Trophoblast cell (in vitro differentiated cells and primary cell): ENCODE measurements around the gene RAB11A.

Experiments
- DNase-seq, 2 donors: peaks; one replicate each; pipeline ENCODE4 v3.0.0-alpha.2; 2016
- H2AFZ ChIP-seq: 2 replicates; pipeline ENCODE4 v1.6.1; 2013; ENCODE audit warnings: low read length, moderate library complexity, mild to moderate bottlenecking; ENCODE audit not compliant: insufficient read depth, poor library complexity
- H2AK5ac ChIP-seq: 2 replicates; pipeline ENCODE4 v1.6.1; 2013; ENCODE audit warnings: mild to moderate bottlenecking, low read length
- H2BK120ac ChIP-seq: 2 replicates; pipeline ENCODE4 v1.6.1; 2013; ENCODE audit warnings: low read length, mild to moderate bottlenecking, moderate library complexity; ENCODE audit not compliant: insufficient read depth, poor library complexity
- H2BK12ac ChIP-seq: 2 replicates; pipeline ENCODE4 v1.6.1; 2013; ENCODE audit warnings: mild to moderate bottlenecking, low read length, moderate library complexity
- H2BK5ac ChIP-seq: 2 replicates; pipeline ENCODE4 v1.6.1; 2013; ENCODE audit warnings: low read length, low read depth, moderate library complexity, mild to moderate bottlenecking; ENCODE audit not compliant: poor library complexity
- H3K14ac ChIP-seq: 2 replicates; pipeline ENCODE4 v1.6.1; 2013; ENCODE audit warnings: mild to moderate bottlenecking, low read length
- H3K18ac ChIP-seq: 2 replicates; pipeline ENCODE4 v1.6.1; 2013; ENCODE audit warnings: mild to moderate bottlenecking, low read length
- H3K23ac ChIP-seq: 2 replicates; pipeline ENCODE4 v1.6.1; 2013; ENCODE audit warnings: low read length
- H3K27ac ChIP-seq: 2 replicates; pipeline ENCODE4 v1.5.1; 2013; ENCODE audit warnings: low read depth, mild to moderate bottlenecking, inconsistent platforms, low read length, moderate library complexity
- H3K27me3 ChIP-seq: 2 replicates; pipeline ENCODE4 v1.6.1; 2013; ENCODE audit warnings: inconsistent platforms, mild to moderate bottlenecking, low read length, moderate library complexity; ENCODE audit not compliant: insufficient read depth
- H3K36me3 ChIP-seq, 2 experiments: 1 replicate in 1 of 2; 2 replicates in 1 of 2; pipeline ENCODE4 v1.6.1; 2013; ENCODE audit warnings: low read length in 2 of 2, mild to moderate bottlenecking in 2 of 2, moderate library complexity in 1 of 2; ENCODE audit not compliant: insufficient read depth in 2 of 2, control insufficient read depth in 1 of 2
- H3K4ac ChIP-seq: 2 replicates; pipeline ENCODE4 v1.6.1; 2013; ENCODE audit warnings: low read depth, mild to moderate bottlenecking, low read length, moderate library complexity
- H3K4me1 ChIP-seq, 2 experiments: 1 replicate in 1 of 2; 2 replicates in 1 of 2; pipeline ENCODE4 v1.6.1; 2013; ENCODE audit warnings: low read length in 2 of 2, mild to moderate bottlenecking in 2 of 2, moderate library complexity in 1 of 2; ENCODE audit not compliant: insufficient read depth in 2 of 2, control insufficient read depth in 1 of 2
- H3K4me2 ChIP-seq: 2 replicates; pipeline ENCODE4 v1.6.1; 2013; ENCODE audit warnings: inconsistent platforms, mild to moderate bottlenecking, low read length, moderate library complexity
- H3K4me3 ChIP-seq: 2 replicates; pipeline ENCODE4 v1.5.1; 2013; ENCODE audit warnings: mild to moderate bottlenecking, low read depth, low read length, inconsistent platforms
- H3K79me1 ChIP-seq: one replicate; pipeline ENCODE4 v1.6.1; 2013; ENCODE audit warnings: low read length
- H3K79me2 ChIP-seq: 2 replicates; pipeline ENCODE4 v1.6.1; 2013; ENCODE audit warnings: low read length, mild to moderate bottlenecking; ENCODE audit not compliant: control insufficient read depth, insufficient read depth, poor library complexity
- H3K9ac ChIP-seq: 2 replicates; pipeline ENCODE4 v1.6.1; 2013; ENCODE audit warnings: mild to moderate bottlenecking, low read length
- H3K9me3 ChIP-seq: 2 replicates; pipeline ENCODE4 v1.6.1; 2013; ENCODE audit warnings: low read depth, mild to moderate bottlenecking, control low read depth, inconsistent platforms, low read length; ENCODE audit not compliant: insufficient read depth
- H4K12ac ChIP-seq: 2 replicates; pipeline ENCODE4 v1.6.1; 2013; ENCODE audit warnings: low read depth, mild to moderate bottlenecking, low read length, moderate library complexity
- H4K8ac ChIP-seq: 2 replicates; pipeline ENCODE4 v1.6.1; 2013; ENCODE audit warnings: low read depth, mild to moderate bottlenecking, low read length, moderate library complexity
- H4K91ac ChIP-seq: one replicate; pipeline ENCODE4 v1.6.1; 2013; ENCODE audit warnings: low read depth, mild to moderate bottlenecking, low read length, moderate library complexity
- WGBS: extraction: QIAGEN DNeasy Blood & Tissue Kit; methylation state at CpG from one replicate; pipeline ENCODE4 v1.1.7; 2013; ENCODE audit warnings: missing lambda C conversion rate; ENCODE audit not compliant: insufficient read length, insufficient coverage; ENCODE audit errors: extremely low coverage; 5-methylcytosine and 5-hydroxymethylcytosine counted together

RAB11A gene

GRCh38 chr15:65901336-65901735 is 32.0 kb downstream of the RAB11A start:
- H3K18ac ChIP-seq: no peak overlapping the region
- H2BK12ac ChIP-seq: no peak overlapping the region
- H2BK120ac ChIP-seq: no peak overlapping the region
- peaks cover 12 to 24% of the 10 kb centered on the region in 2 experiments for H3K4me1 ChIP-seq
- H3K23ac ChIP-seq: no peak overlapping the region
- no peak overlapping the region for H2AK5ac ChIP-seq
- H3K36me3 ChIP-seq: peaks cover 0 to 25% of the 10 kb centered on the region in 2 experiments
- peak overlapping the region; percentile 47 for H3K27ac ChIP-seq
- H2BK5ac ChIP-seq: no peak overlapping the region
- H3K9me3 ChIP-seq: no peaks in the 10 kb centered on the region
- no peak overlapping the region for H2AFZ ChIP-seq
- no CpG with 5 or more reads among the region's 2 CpGs for WGBS
- H3K9ac ChIP-seq: no peak overlapping the region
- H4K12ac ChIP-seq: no peak overlapping the region
- H3K79me2 ChIP-seq: no peaks in the 10 kb centered on the region
- H4K8ac ChIP-seq: no peak overlapping the region
- peaks cover 3% of the 10 kb centered on the region for H3K79me1 ChIP-seq
- no peak overlapping the region for H3K14ac ChIP-seq
- no peaks in the 10 kb centered on the region for H3K27me3 ChIP-seq
- H3K4me2 ChIP-seq: no peak overlapping the region
- DNase-seq: peak; percentile 58 to 93
- H4K91ac ChIP-seq: no peak overlapping the region
- H3K4me3 ChIP-seq: no peak overlapping the region
- H3K4ac ChIP-seq: no peak overlapping the region

- no peaks in the 10 kb centered on the region for H3K27me3 ChIP-seq
- H4K91ac ChIP-seq: peak overlapping the region; percentile 58
- H3K79me2 ChIP-seq: no peaks in the 10 kb centered on the region
- no peak overlapping the region for H4K8ac ChIP-seq
- H3K79me1 ChIP-seq: peaks cover 4% of the 10 kb centered on the region
- H3K9ac ChIP-seq: no peak overlapping the region
- no peak overlapping the region for H3K18ac ChIP-seq
- peaks cover 0 to 24% of the 10 kb centered on the region in 2 experiments for H3K36me3 ChIP-seq
- peak overlapping the region; percentile 50 for H3K27ac ChIP-seq
- H2AK5ac ChIP-seq: no peak overlapping the region
- no peak overlapping the region for H2BK120ac ChIP-seq
- H4K12ac ChIP-seq: no peak overlapping the region
- H3K4me1 ChIP-seq: peaks cover 14 to 26% of the 10 kb centered on the region in 2 experiments
- H2AFZ ChIP-seq: no peak overlapping the region
- no peak overlapping the region for H3K4me3 ChIP-seq
- H3K4me2 ChIP-seq: no peak overlapping the region
- no peak overlapping the region for H2BK12ac ChIP-seq
- H3K23ac ChIP-seq: no peak overlapping the region
- no peak overlapping the region for H2BK5ac ChIP-seq
- no peak overlapping the region for H3K14ac ChIP-seq
- no peak overlapping the region for H3K4ac ChIP-seq
- DNase-seq: peak; percentile 66 to 89
- no CpG with 5 or more reads among the region's 3 CpGs for WGBS
- no peaks in the 10 kb centered on the region for H3K9me3 ChIP-seq
Measured at GRCh38 chr15:65901836-65902235, 32.5 kb downstream of the RAB11A start.

- no peak overlapping the region for H3K23ac ChIP-seq
- no peaks in the 10 kb centered on the region for H3K9me3 ChIP-seq
- H2BK120ac ChIP-seq: no peak overlapping the region
- H3K4me2 ChIP-seq: no peak overlapping the region
- H3K18ac ChIP-seq: no peak overlapping the region
- no peak overlapping the region for H4K12ac ChIP-seq
- H3K79me1 ChIP-seq: peaks cover 7% of the 10 kb centered on the region
- H2BK5ac ChIP-seq: no peak overlapping the region
- peaks cover 0 to 23% of the 10 kb centered on the region in 2 experiments for H3K36me3 ChIP-seq
- H4K91ac ChIP-seq: peak overlapping the region; percentile 58
- H3K27ac ChIP-seq: peak overlapping the region; percentile 50
- no peak overlapping the region for H3K14ac ChIP-seq
- no peak overlapping the region for H2AFZ ChIP-seq
- no peaks in the 10 kb centered on the region for H3K27me3 ChIP-seq
- no peak overlapping the region for H3K9ac ChIP-seq
- H2AK5ac ChIP-seq: no peak overlapping the region
- no peak overlapping the region for H3K4me3 ChIP-seq
- WGBS: no CpG with 5 or more reads among the region's 1 CpG
- H3K4me1 ChIP-seq: peaks cover 16 to 28% of the 10 kb centered on the region in 2 experiments
- H3K79me2 ChIP-seq: no peaks in the 10 kb centered on the region
- no peak overlapping the region for H4K8ac ChIP-seq
- no peak overlapping the region for H2BK12ac ChIP-seq
- H3K4ac ChIP-seq: peak overlapping the region; percentile 6
- peak; percentile 93 to 95 for DNase-seq
Measured at GRCh38 chr15:65902373-65902772, 33.1 kb downstream of the RAB11A start.

- Histone ChIP-seq H2BK120ac (no peak overlapping the region), H3K79me2 (peaks cover 2% of the 10 kb centered on the region), H3K27me3 (no peaks in the 10 kb centered on the region), H3K4me1 (peaks cover 16 to 28% of the 10 kb centered on the region in 2 experiments), H3K27ac (peak overlapping the region; percentile 53), H3K9me3 (no peaks in the 10 kb centered on the region), H4K8ac (no peak overlapping the region), H3K4me2 (no peak overlapping the region), H3K4me3 (no peak overlapping the region), H3K23ac (no peak overlapping the region), H3K9ac (no peak overlapping the region), H4K91ac (no peak overlapping the region), H3K79me1 (peaks cover 14% of the 10 kb centered on the region), H2BK12ac (no peak overlapping the region), H3K4ac (no peak overlapping the region), H3K36me3 (peaks cover 7 to 24% of the 10 kb centered on the region in 2 experiments), H3K14ac (no peak overlapping the region), H2AK5ac (no peak overlapping the region), H2AFZ (no peak overlapping the region), H4K12ac (no peak overlapping the region), H3K18ac (no peak overlapping the region), H2BK5ac (no peak overlapping the region)
- peak; percentile 6 to 43 for DNase-seq
- WGBS: no CpG with 5 or more reads among the region's 6 CpGs
Measured at GRCh38 chr15:65903296-65904073, 34.2 kb downstream of the RAB11A start.
